K562 (cell line): ENCODE data around the gene SOD1. TPM values are rescaled to one million over a fixed set of nuclear protein-coding genes. Genes with fewer than 3 reads are reported as not detected.
"Not testable (repeated sequence)": the region's sequence is repeated elsewhere in the genome, so short reads cannot be mapped to it uniquely, and the experiment has no call there.

Experiments used
- ATAC-seq: fragments of 200-7000 bp; cut with Tn5 transposase; 3 replicates; pipeline ENCODE4 v1.9.1; 2020; ENCODE audit warnings: moderate library complexity
- BruUV-seq: library from RNA; stranded (reverse); fragments of 400-500 nt; replicated peaks from 2 replicates; lab custom pipeline; 2021; lab: Mats Ljungman, UMichigan
- CTCF ChIA-PET: fragments of 300-600 bp; formaldehyde crosslinking; extraction: SDS; loops from one replicate; lab custom pipeline; 2021; ENCODE audit warnings: low intra/inter-chr PET ratio; lab: Yijun Ruan, JAX
- POLR2A ChIA-PET: fragments of 300-600, 350-650 bp; sonication (Branson Sonifier 250); formaldehyde crosslinking; extraction: SDS; loops from one replicate; lab custom pipeline; 2021; ENCODE audit warnings: antibody characterized with exemption, inconsistent platforms; lab: Yijun Ruan, JAX
- DNase-seq, 4 experiments: peaks; one replicate each; pipeline versions ENCODE4 v3.0.0 to v3.0.0-alpha.2; 2011 to 2018; ENCODE audit warnings: low spot score in 3 of 4, mixed read lengths in 3 of 4; ENCODE audit errors: extremely low read depth in 1 of 4
- FAIRE-seq: peaks from 2 replicates; lab custom pipeline; 2011; peaks lifted over from hg19 to GRCh38; lab: Jason Lieb, UNC
- H2AFZ ChIP-seq: 2 replicates; pipeline ENCODE4 v1.6.0; 2011; ENCODE audit warnings: low read depth, low read length, control low read depth, inconsistent platforms
- H3K27ac ChIP-seq: fragments of 200-600 bp; 3 replicates; pipeline ENCODE4 v1.8.0; 2011; ENCODE audit warnings: low read depth, mild to moderate bottlenecking, control low read depth, inconsistent platforms, low read length, moderate library complexity, mixed read lengths; ENCODE audit errors: extremely low read depth
- H3K27me3 ChIP-seq, 2 experiments: fragments of 300-600 bp in 1 of 2; 2 replicates in 1 of 2; 3 replicates in 1 of 2; pipeline versions ENCODE4 v1.6.0 to v1.8.0; 2011; ENCODE audit warnings: inconsistent platforms in 2 of 2, low read length in 2 of 2, mild to moderate bottlenecking in 1 of 2, mixed read lengths in 1 of 2, moderate library complexity in 1 of 2; ENCODE audit not compliant: control insufficient read depth in 2 of 2, insufficient read depth in 2 of 2
- H3K36me3 ChIP-seq: fragments of 300-600 bp; 3 replicates; pipeline ENCODE4 v1.8.0; 2011; ENCODE audit warnings: mild to moderate bottlenecking, low read length, inconsistent platforms; ENCODE audit not compliant: control insufficient read depth, insufficient read depth
- H3K4me1 ChIP-seq, 2 experiments: fragments of 200-600 bp in 1 of 2; replicated peaks in 1 of 2; 2 replicates in 1 of 2; 3 replicates in 1 of 2; pipeline versions ENCODE4 v1.5.1 to v1.8.0; 2011; ENCODE audit warnings: inconsistent platforms in 2 of 2, low read length in 2 of 2, mild to moderate bottlenecking in 1 of 2, mixed read lengths in 1 of 2, moderate library complexity in 1 of 2; ENCODE audit not compliant: control insufficient read depth in 2 of 2, insufficient read depth in 2 of 2
- H3K4me2 ChIP-seq: 2 replicates; pipeline ENCODE4 v1.6.1; 2011; ENCODE audit warnings: low read length, control low read depth, inconsistent platforms, mixed read lengths; ENCODE audit not compliant: insufficient read depth
- H3K4me3 ChIP-seq: fragments of 200-600 bp; sonication (generic), shearing (Covaris generic); 2 replicates; pipeline ENCODE4 v1.5.1; 2016; ENCODE audit warnings: control low read depth, inconsistent platforms
- H3K79me2 ChIP-seq: fragments of 200-600 bp; 3 replicates; pipeline ENCODE4 v1.8.0; 2011; ENCODE audit warnings: low read length, inconsistent platforms; ENCODE audit not compliant: control insufficient read depth, insufficient read depth
- H3K9ac ChIP-seq, 2 experiments: 2 replicates each; pipeline versions ENCODE4 v1.6.0 to v1.6.1; 2011; ENCODE audit warnings: low read depth in 2 of 2, low read length in 2 of 2, control low read depth in 1 of 2, inconsistent platforms in 1 of 2, mild to moderate bottlenecking in 1 of 2, mixed read lengths in 1 of 2; ENCODE audit not compliant: insufficient read depth in 1 of 2
- H3K9me1 ChIP-seq: one replicate; pipeline ENCODE4 v1.6.0; 2011; ENCODE audit warnings: inconsistent platforms, mild to moderate bottlenecking, low read length, moderate library complexity; ENCODE audit not compliant: control insufficient read depth, insufficient read depth
- H3K9me3 ChIP-seq: replicated peaks from 2 replicates; pipeline ENCODE4 v1.5.1; 2011; ENCODE audit warnings: low read depth, low read length, inconsistent platforms; ENCODE audit not compliant: control insufficient read depth, insufficient read depth
- H4K20me1 ChIP-seq: replicated peaks from 2 replicates; pipeline ENCODE4 v1.6.1; 2011; ENCODE audit warnings: low read length, inconsistent platforms, mixed read lengths; ENCODE audit not compliant: control insufficient read depth, insufficient read depth
- NFYB ChIP-seq: IDR thresholded peaks from 2 replicates; pipeline ENCODE4 v1.6.1; 2011; ENCODE audit warnings: mild to moderate bottlenecking, moderate library complexity; ENCODE audit not compliant: insufficient read length; ENCODE audit errors: extremely low read depth
- POLR2A ChIP-seq: fragments of 450-650 bp; conservative IDR thresholded peaks from 2 replicates; pipeline ENCODE4 v1.6.1; 2016
- XRCC3 ChIP-seq: fragments of 450-650 bp; IDR thresholded peaks from 2 replicates; pipeline ENCODE4 v1.6.1; 2017; ENCODE audit warnings: mild to moderate bottlenecking, moderate library complexity
- WGBS: fragments of 100-300 bp; shearing (Covaris generic); methylation state at CpG from one replicate; pipeline ENCODE4 v1.1.6; 2016; ENCODE audit warnings: low coverage, mixed read lengths; ENCODE audit not compliant: insufficient coverage; ENCODE audit errors: missing lambda C conversion rate; 5-methylcytosine and 5-hydroxymethylcytosine counted together
- in situ Hi-C: fragments of 300-500 bp; cut with MboI; formaldehyde crosslinking; loops from 4 replicates; pipeline ENCODE4 v1.15.0; 2018; ENCODE audit warnings: inconsistent platforms, mixed read lengths
- intact Hi-C: fragments of 100-400 bp; cut with micrococcal nuclease; formaldehyde crosslinking; loops from 2 replicates; pipeline ENCODE4 v1.14.2; 2022
- polyA plus RNA-seq, 8 experiments: library from polyadenylated mRNA; depleted of rRNA in 4 of 8; stranded (reverse) in 5 of 8; unstranded in 3 of 8; fragments of >200 nt; fragmentation: Nextera tagmentation in 2 of 8; fragmentation: Illumina TruSeq in 1 of 8; extraction: Ambion mirVana in 2 of 8; extraction: Trizol in 1 of 8; gene quantifications; 2 replicates each; pipeline versions ENCODE4 v1.2.1 to v1.2.3, GENCODE V29; 2011 to 2014; ENCODE audit warnings: inconsistent platforms in 1 of 8, missing spikeins in 1 of 8
- total RNA-seq, 7 experiments: library from RNA; depleted of rRNA in 6 of 7; stranded (reverse); fragments of >200 nt in 6 of 7; fragmentation: Illumina TruSeq in 2 of 7; extraction: Trizol in 2 of 7; gene quantifications; 2 replicates each; pipeline versions ENCODE4 v1.2.1 to v1.2.3, GENCODE V29; 2011 to 2021; ENCODE audit warnings: low replicate concordance in 1 of 7

Gene SOD1
- total and polyA plus RNA-seq, 9 of the 15 experiments (the other 6 are each of a cell fraction or from before 2014, with no cell fraction given) = 452 to 1,409 (median 633) TPM

DNA sequence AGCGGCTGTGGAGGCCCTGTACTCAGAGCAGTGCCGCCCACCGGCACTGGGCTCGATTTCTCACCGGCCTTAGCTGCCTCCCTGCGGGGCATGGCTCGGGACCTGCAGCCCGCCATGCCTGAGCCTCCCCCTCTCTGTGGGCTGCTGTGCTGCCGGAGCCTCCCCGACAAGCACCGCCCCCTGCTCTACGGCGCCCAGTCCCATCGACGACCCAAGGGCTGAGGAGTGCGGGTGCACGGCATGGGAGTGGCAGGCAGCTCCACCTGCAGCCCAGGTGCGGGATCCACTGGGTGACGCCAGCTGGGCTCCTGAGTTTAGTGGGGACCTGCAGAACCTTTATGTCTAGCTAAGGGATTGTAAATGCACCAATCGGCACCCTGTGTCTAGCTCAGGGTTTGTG lies 5.2 kb upstream of the SOD1 start:
- ChIA-PET CTCF (no interaction called here), POLR2A (interaction anchor here (0.7 to 1.1 kb wide), 2 partner anchors 10 to 12 kb away, joined by 3 to 4 read pairs; no protein-coding TSS in a partner anchor)
- no peak overlapping the region for H2AFZ ChIP-seq
- H3K4me1 ChIP-seq = peaks cover 7 to 8% of the 10 kb centered on the region in 2 experiments; a peak in 3 of 5 replicates
- BruUV-seq = no TSS peak
- no peaks in the 10 kb centered on the region for H3K27me3 ChIP-seq
- TF ChIP-seq NFYB (peak; percentile 43), XRCC3 (no peak)
- H3K36me3 ChIP-seq = no peaks in the 10 kb centered on the region
- WGBS = 91% methylated on average over 17 of the region's 20 CpGs
- no peak overlapping the region for H3K27ac ChIP-seq
- in situ Hi-C loops = no loop called here
- no peak overlapping the region for H3K4me3 ChIP-seq
- no peaks in the 10 kb centered on the region for H3K9me3 ChIP-seq
- intact Hi-C loops = no loop called here
- H3K9ac ChIP-seq = no peak overlapping the region
- ATAC-seq (no peak), DNase-seq (no peak), FAIRE-seq (no peak)
- H4K20me1 ChIP-seq = no peaks in the 10 kb centered on the region
- no peaks in the 10 kb centered on the region for H3K79me2 ChIP-seq
- no peak overlapping the region for H3K4me2 ChIP-seq
- H3K9me1 ChIP-seq = no peaks in the 10 kb centered on the region

- H3K79me2 ChIP-seq, H3K4me2 ChIP-seq, H4K20me1 ChIP-seq, FAIRE-seq, H3K9me1 ChIP-seq, H3K27ac ChIP-seq, intact Hi-C loops, CTCF ChIA-PET, H3K27me3 ChIP-seq, H3K9ac ChIP-seq, in situ Hi-C loops, H3K9me3 ChIP-seq, H3K4me3 ChIP-seq, H3K36me3 ChIP-seq, BruUV-seq, H2AFZ ChIP-seq, DNase-seq, ATAC-seq: not testable (repeated sequence)
- peaks cover 7 to 13% of the 10 kb centered on the region in 2 experiments; a peak in 3 of 5 replicates for H3K4me1 ChIP-seq
- POLR2A ChIA-PET = interaction anchor here (0.7 to 1.1 kb wide), 2 partner anchors 10 to 12 kb away, joined by 3 to 4 read pairs; no protein-coding TSS in a partner anchor
- 65% methylated on average over 15 of the region's 21 CpGs for WGBS
- peak; percentile 18 for TF ChIP-seq NFYB
- TF ChIP-seq POLR2A = peak; percentile 55; the same call in 1 of the 2 replicates
Measured at GRCh38 chr21:31654821-31655580, 4.5 kb upstream of the SOD1 start.
